Measurements from ENCODE around the gene RALGPS2.
"Not testable (repeated sequence)": the region's sequence is repeated elsewhere in the genome, so short reads cannot be mapped to it uniquely, and the experiment has no call there.

RALGPS2 gene

DNA sequence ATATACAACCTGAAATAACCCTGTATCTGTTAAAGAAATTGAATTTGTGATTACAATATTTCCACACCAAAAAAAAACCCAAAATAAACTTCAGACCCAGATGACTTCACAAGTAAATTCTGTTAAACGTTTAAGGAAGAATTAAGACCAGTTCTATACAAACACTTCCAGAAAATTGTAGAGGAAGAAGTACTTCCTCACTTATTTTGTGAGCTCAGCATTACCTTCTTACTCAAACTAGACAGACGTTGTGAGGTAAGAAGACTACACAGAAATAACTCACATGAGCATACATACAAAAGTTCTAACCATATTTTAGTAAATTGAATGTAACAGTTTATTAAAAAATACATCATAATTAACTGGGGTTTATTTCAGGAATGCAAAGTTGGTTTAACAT is 18.8 kb downstream of the RALGPS2 start:
- no peak overlapping the region for H3K4me3 ChIP-seq (replicated peaks in 1 of 2; ENCODE audit: low read depth in 2 of 2, low read length in 2 of 2)
- no peak for DNase-seq (ENCODE audit: low read depth in 2 of 2)
- TF ChIP-seq, protein P1, sequence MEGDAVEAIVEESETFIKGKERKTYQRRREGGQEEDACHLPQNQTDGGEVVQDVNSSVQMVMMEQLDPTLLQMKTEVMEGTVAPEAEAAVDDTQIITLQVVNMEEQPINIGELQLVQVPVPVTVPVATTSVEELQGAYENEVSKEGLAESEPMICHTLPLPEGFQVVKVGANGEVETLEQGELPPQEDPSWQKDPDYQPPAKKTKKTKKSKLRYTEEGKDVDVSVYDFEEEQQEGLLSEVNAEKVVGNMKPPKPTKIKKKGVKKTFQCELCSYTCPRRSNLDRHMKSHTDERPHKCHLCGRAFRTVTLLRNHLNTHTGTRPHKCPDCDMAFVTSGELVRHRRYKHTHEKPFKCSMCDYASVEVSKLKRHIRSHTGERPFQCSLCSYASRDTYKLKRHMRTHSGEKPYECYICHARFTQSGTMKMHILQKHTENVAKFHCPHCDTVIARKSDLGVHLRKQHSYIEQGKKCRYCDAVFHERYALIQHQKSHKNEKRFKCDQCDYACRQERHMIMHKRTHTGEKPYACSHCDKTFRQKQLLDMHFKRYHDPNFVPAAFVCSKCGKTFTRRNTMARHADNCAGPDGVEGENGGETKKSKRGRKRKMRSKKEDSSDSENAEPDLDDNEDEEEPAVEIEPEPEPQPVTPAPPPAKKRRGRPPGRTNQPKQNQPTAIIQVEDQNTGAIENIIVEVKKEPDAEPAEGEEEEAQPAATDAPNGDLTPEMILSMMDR (IDR thresholded peaks at IDR 0.05; ENCODE audit: low read depth, low read length) = no peak

DNA sequence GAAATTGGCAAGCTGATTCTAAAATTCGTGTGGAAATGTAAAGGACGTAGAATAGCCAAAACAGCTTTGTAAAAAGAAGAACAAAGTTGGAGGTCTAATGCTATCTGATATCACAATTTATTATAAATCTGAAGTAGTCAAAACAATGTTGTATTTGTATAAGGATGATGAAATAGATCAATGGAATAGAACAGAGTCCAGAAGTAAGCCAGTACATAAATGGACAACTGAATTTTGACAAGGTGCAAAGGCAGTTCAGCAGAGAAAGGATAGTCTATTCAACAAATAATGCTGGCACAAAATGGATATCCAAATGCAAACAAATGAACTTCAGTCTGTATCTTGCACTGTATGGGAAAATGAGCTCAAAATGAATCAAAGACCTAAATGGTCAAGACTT is 20.2 kb downstream of the RALGPS2 start:
- DNase-seq (ENCODE audit: low read depth in 2 of 2) = no peak
- TF ChIP-seq, protein P1 (IDR thresholded peaks at IDR 0.05; ENCODE audit: low read depth, low read length) = no peak
- H3K4me3 ChIP-seq (replicated peaks in 1 of 2; ENCODE audit: low read depth in 2 of 2, low read length in 2 of 2) = no peak overlapping the region

DNA sequence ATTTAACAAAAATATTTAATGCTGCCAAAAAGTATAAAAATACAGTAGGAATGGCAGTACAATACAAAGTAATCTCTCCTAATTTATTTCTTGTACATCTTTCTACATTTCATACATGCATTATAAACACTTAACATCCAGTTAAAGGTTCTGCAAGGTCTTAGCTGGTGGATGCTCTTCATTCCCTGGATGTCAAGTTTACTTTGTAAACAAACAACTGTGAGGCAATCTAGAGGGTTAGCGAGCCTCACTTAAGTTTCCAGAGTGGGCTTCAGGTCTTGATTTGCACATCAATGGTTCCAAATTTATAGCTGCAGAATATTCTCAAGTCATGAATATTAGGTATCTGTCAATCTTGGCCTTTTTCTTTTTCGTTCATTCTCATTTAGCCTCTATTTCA is 21.3 kb downstream of the RALGPS2 start:
- TF ChIP-seq, protein P1 (IDR thresholded peaks at IDR 0.05; ENCODE audit: low read depth, low read length) = no peak
- H3K4me3 ChIP-seq (replicated peaks in 1 of 2; ENCODE audit: low read depth in 2 of 2, low read length in 2 of 2) = no peak overlapping the region
- no peak for DNase-seq (ENCODE audit: low read depth in 2 of 2)

DNA sequence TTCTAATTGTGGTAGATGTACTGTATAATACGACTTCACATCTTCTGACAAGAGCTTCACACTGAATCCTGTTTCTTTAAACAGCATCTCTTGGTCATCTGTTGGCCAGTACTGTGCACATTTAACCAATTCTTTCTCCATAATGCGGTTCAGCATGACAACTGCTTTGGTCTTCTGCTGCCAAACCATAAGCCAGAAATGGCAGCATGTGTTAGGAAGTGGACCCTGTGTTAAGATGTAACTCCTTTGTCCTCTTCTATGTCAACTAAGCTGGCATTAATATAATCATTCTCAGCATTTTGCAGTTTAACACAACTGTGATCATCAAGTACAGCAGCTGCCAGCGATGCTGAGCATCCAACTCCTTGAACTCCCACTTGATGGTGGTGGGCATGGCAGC is 22.3 kb downstream of the RALGPS2 start:
- not testable (repeated sequence) for DNase-seq (ENCODE audit: low read depth in 2 of 2); H3K4me3 ChIP-seq (replicated peaks in 1 of 2; ENCODE audit: low read depth in 2 of 2, low read length in 2 of 2)

DNA sequence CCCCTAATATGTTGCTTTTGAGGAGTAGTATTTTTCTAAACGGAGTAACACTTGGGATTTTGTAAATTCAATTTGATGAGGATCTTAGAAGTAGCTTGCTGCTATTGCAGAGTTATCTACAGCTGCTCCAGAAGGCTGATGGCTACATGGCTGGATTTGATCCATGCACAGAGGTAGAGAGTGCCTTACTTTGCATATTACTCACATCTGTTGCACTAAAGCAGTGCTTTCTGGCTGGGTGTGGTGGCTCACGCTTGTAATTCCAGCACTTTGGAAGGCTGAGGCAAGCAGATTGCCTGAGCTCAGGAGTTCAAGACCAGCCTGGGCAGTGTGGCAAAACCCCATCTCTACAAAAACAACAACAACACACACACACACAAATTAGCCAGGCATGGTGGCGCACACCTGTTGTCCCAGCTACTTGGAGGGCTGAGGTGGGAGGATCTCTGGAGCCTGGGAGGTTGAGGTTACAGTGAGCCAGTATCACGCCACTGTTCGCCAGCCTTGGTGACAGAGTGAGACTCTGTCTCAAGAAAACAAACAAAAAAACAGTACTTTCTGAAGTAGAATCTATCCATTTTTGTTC is 24.6 kb downstream of the RALGPS2 start:
- TF ChIP-seq, protein P1 (IDR thresholded peaks at IDR 0.05; ENCODE audit: low read depth, low read length) = no peak
- no peak overlapping the region for H3K4me3 ChIP-seq (replicated peaks in 1 of 2; ENCODE audit: low read depth in 2 of 2, low read length in 2 of 2)
- DNase-seq (ENCODE audit: low read depth in 2 of 2) = no peak

DNA sequence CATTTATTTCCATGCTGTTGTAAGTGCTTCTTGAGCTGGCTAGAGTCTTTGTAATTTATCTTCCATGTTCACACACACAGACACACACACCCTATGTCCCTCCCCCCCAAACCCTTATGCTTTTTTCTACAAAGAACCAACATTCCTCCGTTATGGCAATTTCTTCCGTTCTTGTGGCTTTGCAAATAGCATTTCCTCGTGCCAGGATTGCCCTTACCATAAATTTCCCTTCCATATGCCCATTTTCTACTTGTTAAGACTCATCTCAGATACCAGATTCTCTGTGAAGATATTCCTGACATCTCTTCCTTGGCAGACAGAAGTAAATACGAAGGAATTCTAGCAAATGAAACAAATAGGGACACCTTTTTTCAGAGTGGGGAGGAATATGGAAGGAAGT is 26.0 kb downstream of the RALGPS2 start:
- DNase-seq (ENCODE audit: low read depth in 2 of 2) = no peak
- TF ChIP-seq, protein P1 (IDR thresholded peaks at IDR 0.05; ENCODE audit: low read depth, low read length) = no peak
- no peak overlapping the region for H3K4me3 ChIP-seq (replicated peaks in 1 of 2; ENCODE audit: low read depth in 2 of 2, low read length in 2 of 2)

DNA sequence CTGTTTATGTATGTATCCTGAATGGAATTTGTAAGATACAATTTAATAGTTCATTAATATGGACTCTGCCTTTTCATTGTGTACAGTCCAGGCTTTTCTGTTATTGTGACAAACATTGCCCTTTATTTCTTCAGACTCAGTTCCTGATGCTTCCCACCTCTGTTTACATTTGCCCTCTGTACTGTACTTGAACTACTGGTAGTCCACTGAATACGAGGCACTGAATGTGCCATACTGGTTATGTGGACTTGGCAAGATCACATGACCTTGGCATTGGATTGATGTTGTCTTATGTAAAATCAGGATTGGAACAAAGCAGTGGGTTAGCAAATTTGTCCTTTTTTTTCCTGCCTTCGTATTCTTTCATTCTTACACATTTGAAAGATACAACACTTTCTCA is 27.8 kb downstream of the RALGPS2 start:
- DNase-seq (ENCODE audit: low read depth in 2 of 2) = no peak
- H3K4me3 ChIP-seq (replicated peaks in 1 of 2; ENCODE audit: low read depth in 2 of 2, low read length in 2 of 2) = no peak overlapping the region
- TF ChIP-seq, protein P1 (IDR thresholded peaks at IDR 0.05; ENCODE audit: low read depth, low read length) = no peak

DNA sequence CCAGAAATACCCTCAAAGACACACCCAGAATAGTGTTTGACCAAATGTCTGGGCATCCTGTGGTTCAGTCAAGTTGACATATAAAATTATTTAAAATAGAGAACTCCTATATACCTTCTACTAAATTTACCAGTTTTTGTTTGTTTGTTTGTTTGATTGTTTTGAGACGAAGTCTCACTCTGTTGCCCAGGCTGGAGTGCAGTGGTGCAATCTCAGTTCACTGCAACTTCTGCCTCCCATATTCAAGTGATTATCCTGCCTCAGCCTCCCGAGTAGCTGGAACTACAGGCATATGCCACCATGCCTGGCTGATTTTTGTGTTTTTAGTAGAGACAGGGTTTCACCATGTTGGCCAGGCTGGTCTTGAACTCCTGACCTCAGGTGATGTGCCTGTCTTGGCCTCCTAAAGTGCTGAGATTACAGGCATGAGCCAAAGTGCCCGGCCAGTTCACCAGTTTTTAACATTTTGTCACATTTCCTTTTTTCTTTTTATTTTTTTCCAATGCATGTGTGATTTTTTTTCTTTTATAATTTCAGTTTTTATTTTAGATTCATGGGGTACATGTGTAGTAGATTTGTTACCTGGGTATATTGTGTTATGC is 29.7 kb downstream of the RALGPS2 start:
- DNase-seq (ENCODE audit: low read depth in 2 of 2); H3K4me3 ChIP-seq (replicated peaks in 1 of 2; ENCODE audit: low read depth in 2 of 2, low read length in 2 of 2): not testable (repeated sequence)

Measured in cardiac fibroblast (primary cell).